Body of pancreas (tissue), 4 donors: Measurements from ENCODE around the gene MAZ.

Source experiments
- POLR2A ChIP-seq, 3 donors: fragments of 450-650 bp; IDR thresholded peaks; one replicate each; pipeline ENCODE4 v1.6.1; 2016; ENCODE audit warnings: antibody characterized with exemption in 3 of 3, mild to moderate bottlenecking in 2 of 3
- TF ChIP-seq, protein P1 (sequence below), 7 experiments: fragments of 450-650 bp in 4 of 7; fragments of 200-600 bp in 3 of 7; sonication (generic) in 3 of 7; IDR thresholded peaks; one replicate each; pipeline ENCODE4 v1.5.1; 2016 to 2019; ENCODE audit warnings: antibody characterized with exemption in 7 of 7

GRCh38 chr16:29760567-29761279, 45.6 kb upstream of the MAZ start:
- TF ChIP-seq, protein P1, sequence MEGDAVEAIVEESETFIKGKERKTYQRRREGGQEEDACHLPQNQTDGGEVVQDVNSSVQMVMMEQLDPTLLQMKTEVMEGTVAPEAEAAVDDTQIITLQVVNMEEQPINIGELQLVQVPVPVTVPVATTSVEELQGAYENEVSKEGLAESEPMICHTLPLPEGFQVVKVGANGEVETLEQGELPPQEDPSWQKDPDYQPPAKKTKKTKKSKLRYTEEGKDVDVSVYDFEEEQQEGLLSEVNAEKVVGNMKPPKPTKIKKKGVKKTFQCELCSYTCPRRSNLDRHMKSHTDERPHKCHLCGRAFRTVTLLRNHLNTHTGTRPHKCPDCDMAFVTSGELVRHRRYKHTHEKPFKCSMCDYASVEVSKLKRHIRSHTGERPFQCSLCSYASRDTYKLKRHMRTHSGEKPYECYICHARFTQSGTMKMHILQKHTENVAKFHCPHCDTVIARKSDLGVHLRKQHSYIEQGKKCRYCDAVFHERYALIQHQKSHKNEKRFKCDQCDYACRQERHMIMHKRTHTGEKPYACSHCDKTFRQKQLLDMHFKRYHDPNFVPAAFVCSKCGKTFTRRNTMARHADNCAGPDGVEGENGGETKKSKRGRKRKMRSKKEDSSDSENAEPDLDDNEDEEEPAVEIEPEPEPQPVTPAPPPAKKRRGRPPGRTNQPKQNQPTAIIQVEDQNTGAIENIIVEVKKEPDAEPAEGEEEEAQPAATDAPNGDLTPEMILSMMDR (IDR thresholded peaks at IDR 0.05) = no peak
- TF ChIP-seq POLR2A (IDR thresholded peaks at IDR 0.05) = no peak
